ENCODE data around the gene EPS8L3. TPM values are rescaled to one million over a fixed set of nuclear protein-coding genes. Genes with fewer than 3 reads are reported as not detected.

EPS8L3 gene
- total and polyA plus RNA-seq, 2 of the 8 experiments (the other 6 are each of a cell fraction or from before 2014, with no cell fraction given) = not detected

DNA sequence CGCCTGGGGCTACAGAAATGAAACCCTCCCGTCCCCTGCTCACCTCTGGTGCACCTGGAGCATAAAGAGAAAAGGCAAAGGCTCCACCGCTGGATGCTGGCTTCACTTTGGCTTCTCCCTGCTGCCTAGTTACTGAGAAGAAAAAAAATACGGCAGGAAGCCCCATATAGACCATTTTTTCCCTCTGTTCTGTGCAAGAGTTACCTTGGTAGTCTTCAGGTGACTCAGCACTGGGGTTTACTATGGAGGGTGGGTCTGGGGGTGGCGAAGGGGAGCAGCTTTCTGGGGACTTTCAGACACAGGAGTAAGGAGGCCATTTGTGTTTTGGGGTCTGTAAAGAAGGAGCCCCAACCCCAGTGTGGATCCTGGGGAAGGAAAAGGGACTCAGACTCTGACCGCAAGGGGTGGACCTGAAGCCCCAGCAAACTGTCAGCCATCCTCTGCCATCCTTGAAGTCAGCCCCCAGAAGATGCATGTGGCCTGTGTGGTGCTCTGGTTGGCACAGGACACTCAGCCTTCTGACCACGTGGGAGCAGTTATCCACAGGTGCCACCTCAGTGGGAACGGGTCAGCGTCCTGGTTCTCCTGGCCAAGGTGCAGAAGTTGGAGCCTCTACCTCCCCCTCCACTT is 25.9 kb upstream of the EPS8L3 start:
- POLR2A ChIA-PET (ENCODE audit: partially characterized antibody) = interaction anchor here (2.4 kb wide), 1 partner anchor 195 kb away, joined by 10 read pairs; the partner anchor contains the start of gene AHCYL1
- peaks cover 0 to 18% (median 7%) of the 10 kb centered on the region in 4 experiments; a peak in 6 of 7 replicates for H3K4me1 ChIP-seq (replicated peaks in 1 of 4; ENCODE audit: control insufficient read depth in 3 of 4, insufficient read depth in 4 of 4, low read length in 3 of 4)
- TF ChIP-seq FOSL1 (IDR thresholded peaks at IDR 0.05; ENCODE audit: insufficient read depth, low read depth, low read length) (no peak), TCF12 (IDR thresholded peaks at IDR 0.05; ENCODE audit: low read depth, low read length) (no peak), TAF7 (optimal IDR thresholded peaks at IDR 0.05; ENCODE audit: borderline replicate concordance, low read depth, low read length) (no peak), POLR2AphosphoS5 (IDR thresholded peaks at IDR 0.05; ENCODE audit: low read depth, low read length) (no peak), RBBP5 (IDR thresholded peaks at IDR 0.05; ENCODE audit: borderline replicate concordance, low read depth, low read length) (no peak), CBX5 (IDR thresholded peaks at IDR 0.05; ENCODE audit: low read depth, low read length) (no peak), CHD1 (IDR thresholded peaks at IDR 0.05; ENCODE audit: low read depth, low read length) (no peak), GTF2F1 (IDR thresholded peaks at IDR 0.05; ENCODE audit: borderline replicate concordance, low read depth, low read length) (no peak), CBX8 (IDR thresholded peaks at IDR 0.05; ENCODE audit: borderline replicate concordance, low read depth, low read length) (no peak)
- TF ChIP-seq, protein P1, sequence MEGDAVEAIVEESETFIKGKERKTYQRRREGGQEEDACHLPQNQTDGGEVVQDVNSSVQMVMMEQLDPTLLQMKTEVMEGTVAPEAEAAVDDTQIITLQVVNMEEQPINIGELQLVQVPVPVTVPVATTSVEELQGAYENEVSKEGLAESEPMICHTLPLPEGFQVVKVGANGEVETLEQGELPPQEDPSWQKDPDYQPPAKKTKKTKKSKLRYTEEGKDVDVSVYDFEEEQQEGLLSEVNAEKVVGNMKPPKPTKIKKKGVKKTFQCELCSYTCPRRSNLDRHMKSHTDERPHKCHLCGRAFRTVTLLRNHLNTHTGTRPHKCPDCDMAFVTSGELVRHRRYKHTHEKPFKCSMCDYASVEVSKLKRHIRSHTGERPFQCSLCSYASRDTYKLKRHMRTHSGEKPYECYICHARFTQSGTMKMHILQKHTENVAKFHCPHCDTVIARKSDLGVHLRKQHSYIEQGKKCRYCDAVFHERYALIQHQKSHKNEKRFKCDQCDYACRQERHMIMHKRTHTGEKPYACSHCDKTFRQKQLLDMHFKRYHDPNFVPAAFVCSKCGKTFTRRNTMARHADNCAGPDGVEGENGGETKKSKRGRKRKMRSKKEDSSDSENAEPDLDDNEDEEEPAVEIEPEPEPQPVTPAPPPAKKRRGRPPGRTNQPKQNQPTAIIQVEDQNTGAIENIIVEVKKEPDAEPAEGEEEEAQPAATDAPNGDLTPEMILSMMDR (IDR thresholded peaks at IDR 0.05; ENCODE audit: control extremely low read depth in 1 of 3, insufficient read depth in 1 of 3, low read depth in 1 of 3, low read length in 3 of 3) = no peak

More for the DNA sequence above, 25.9 kb upstream of the EPS8L3 start:
- no peak overlapping the region for H3K9ac ChIP-seq (replicated peaks in 1 of 4; ENCODE audit: extremely low read depth in 1 of 4, low read depth in 3 of 4, low read length in 3 of 4)
- no peak overlapping the region for H2AFZ ChIP-seq (ENCODE audit: low read length)
- H3K4me3 ChIP-seq (ENCODE audit: extremely low read depth in 1 of 4, insufficient read depth in 2 of 4, low read depth in 3 of 4, low read length in 4 of 4) = no peak overlapping the region
- peaks cover 0 to 3% (median 2%) of the 10 kb centered on the region in 4 experiments; a peak in 2 of 7 replicates for H3K27me3 ChIP-seq (replicated peaks in 1 of 4; ENCODE audit: control insufficient read depth in 3 of 4, extremely low read depth in 1 of 4, insufficient read depth in 3 of 4, low read length in 3 of 4)
- WGBS, 2 experiments (ENCODE audit: extremely low coverage in 1 of 2, insufficient coverage in 1 of 2, insufficient read length in 1 of 2, insufficient replicate concordance in 2 of 2, low coverage in 1 of 2, low lambda C conversion rate in 2 of 2, missing lambda C conversion rate in 1 of 2) = 88% methylated on average over 9 of the region's 9 CpGs; no CpG with 5 or more reads in 1 of the 2 experiments
- no peak overlapping the region for H3K23ac ChIP-seq (ENCODE audit: insufficient read length)
- peak overlapping the region; percentile 72; the same call in 1 of the 2 replicates for H2BK20ac ChIP-seq (ENCODE audit: low read length)
- no peaks in the 10 kb centered on the region for H3K36me3 ChIP-seq (ENCODE audit: control insufficient read depth in 2 of 4, insufficient read depth in 4 of 4, low read length in 3 of 4)
- H3K23me2 ChIP-seq (ENCODE audit: low read depth, low read length) = no peaks in the 10 kb centered on the region; the same call in 1 of the 2 replicates
- no peak for FAIRE-seq
- no peak overlapping the region for H3K14ac ChIP-seq (ENCODE audit: insufficient read length)
- H3K9me3 ChIP-seq (ENCODE audit: insufficient read depth in 2 of 2, low read depth in 1 of 2, low read length in 1 of 2) = no peaks in the 10 kb centered on the region
- no peak overlapping the region for H3K4ac ChIP-seq (replicated peaks; ENCODE audit: insufficient read length, low read depth, low read length)
- no peak overlapping the region for H3K4me2 ChIP-seq (ENCODE audit: insufficient read depth in 1 of 2, low read depth in 2 of 2, low read length in 2 of 2)
- no peaks in the 10 kb centered on the region for H4K20me1 ChIP-seq (replicated peaks in 1 of 2; ENCODE audit: control insufficient read depth in 1 of 2, insufficient read depth in 2 of 2, low read length in 2 of 2)
- H3K56ac ChIP-seq (replicated peaks; ENCODE audit: insufficient read length, low read depth, low read length) = no peak overlapping the region
- no peak overlapping the region for H2BK120ac ChIP-seq (replicated peaks; ENCODE audit: low read depth, low read length)
- H2BK15ac ChIP-seq (ENCODE audit: low read length) = peak overlapping the region; percentile 95
- H3K79me2 ChIP-seq (ENCODE audit: control insufficient read depth in 1 of 2, insufficient read depth in 2 of 2, low read length in 2 of 2) = no peaks in the 10 kb centered on the region
- H4K91ac ChIP-seq (replicated peaks; ENCODE audit: insufficient read length, low read length) = no peak overlapping the region
- no peak overlapping the region for H3K27ac ChIP-seq (ENCODE audit: low read depth, low read length)
- H3K79me1 ChIP-seq (ENCODE audit: low read depth, low read length) = no peaks in the 10 kb centered on the region
- no peak overlapping the region; the same call in 1 of the 2 replicates for H2BK12ac ChIP-seq (ENCODE audit: low read depth, low read length)
- H4K5ac ChIP-seq (ENCODE audit: insufficient read length, low read depth, low read length) = no peak overlapping the region
- H4K8ac ChIP-seq (ENCODE audit: extremely low read depth, insufficient read depth, low read length) = no peak overlapping the region
- CTCF ChIA-PET (ENCODE audit: partially characterized antibody) = interaction anchor here (0.6 to 27.2 kb wide), 22 partner anchors 11 to 244 kb away, joined by 3 to 700 read pairs (median 5); partner anchors contain the start of gene AHCYL1
- DNase-seq (ENCODE audit: low read depth in 1 of 2, low spot score in 2 of 2) = no peak
- H2BK5ac ChIP-seq (ENCODE audit: low read depth, low read length) = no peak overlapping the region
- no peak overlapping the region for H3K18ac ChIP-seq (ENCODE audit: extremely low read depth, low read length)
- H2AK5ac ChIP-seq (ENCODE audit: low read depth, low read length) = no peak overlapping the region

Data from H1 (cell line).